ENCODE data around the gene LILRB5. TPM values are rescaled to one million over a fixed set of nuclear protein-coding genes. Genes with fewer than 3 reads are reported as not detected.

LILRB5 gene
- total RNA-seq, 1 donor from 2014 or later = not detected

GRCh38 chr19:54211235-54211634, 45.8 kb downstream of the LILRB5 start:
- Mint-ChIP-seq H3K27me3 (ENCODE audit: insufficient read depth, low read depth) (peaks cover 6% of the 10 kb centered on the region), H3K4me3 (no peak overlapping the region), H3K27ac (no peak overlapping the region), H3K4me1 (peaks cover 18% of the 10 kb centered on the region), H3K36me3 (peaks cover 18% of the 10 kb centered on the region), H3K9me3 (no peaks in the 10 kb centered on the region)
- Histone ChIP-seq H3K4me1 (no peaks in the 10 kb centered on the region), H2AFZ (replicated peaks) (no peak overlapping the region), H3K27ac (no peak overlapping the region), H3K27me3 (no peaks in the 10 kb centered on the region), H4K20me1 (ENCODE audit: low read depth) (peaks cover 42% of the 10 kb centered on the region), H3K4me2 (no peak overlapping the region), H3K4me3 (no peak overlapping the region), H3K9ac (no peak overlapping the region), H3K9me3 (ENCODE audit: low read depth) (no peaks in the 10 kb centered on the region), H3F3A (ENCODE audit: low read depth) (peaks cover 15% of the 10 kb centered on the region), H3K79me2 (ENCODE audit: low read depth) (peaks cover 8% of the 10 kb centered on the region), H3K36me3 (no peaks in the 10 kb centered on the region)
- no peak for DNase-seq (ENCODE audit: low spot score)
- TF ChIP-seq EZH2 (IDR thresholded peaks at IDR 0.05) = no peak
- TF ChIP-seq EZH2phosphoT487 (IDR thresholded peaks at IDR 0.05) = no peak
- no peak for TF ChIP-seq CTCF (IDR thresholded peaks at IDR 0.05)

DNA sequence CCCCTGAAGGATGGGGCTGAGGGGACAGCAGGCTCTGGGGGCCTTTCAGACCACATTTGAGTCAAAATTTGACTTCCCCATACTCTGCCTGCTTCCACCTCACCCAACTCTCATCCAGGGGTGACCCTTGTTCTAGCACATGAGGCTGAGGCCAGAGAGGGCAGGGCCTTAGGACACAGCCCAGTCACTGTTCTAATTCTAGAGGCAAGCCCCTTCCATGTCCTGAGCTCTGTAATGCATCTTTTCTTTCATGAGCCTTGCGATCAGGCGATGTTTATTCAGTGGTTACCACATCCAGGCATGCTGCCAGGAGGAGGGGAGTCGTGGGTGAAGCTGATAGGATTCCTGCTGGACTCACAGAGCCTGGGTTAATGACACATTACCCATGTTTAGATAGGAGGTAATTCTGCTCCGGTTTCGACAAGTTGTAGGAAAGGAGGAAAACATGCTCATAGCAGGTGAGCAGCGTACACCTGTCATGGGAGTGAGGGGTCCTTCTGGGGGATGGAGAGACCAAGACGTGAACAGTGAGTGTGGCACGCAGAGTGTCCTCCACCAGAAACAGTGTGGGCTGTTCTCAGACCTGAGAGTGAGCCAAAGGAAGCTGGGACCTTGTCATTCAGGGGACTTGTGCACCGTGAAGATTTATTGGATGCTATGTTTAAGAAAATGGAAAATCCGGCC, 47.1 kb downstream of the LILRB5 start:
- H4K20me1 ChIP-seq (ENCODE audit: low read depth) = peaks cover 55% of the 10 kb centered on the region
- Mint-ChIP-seq H3K9me3 (no peaks in the 10 kb centered on the region), H3K36me3 (peaks cover 23% of the 10 kb centered on the region)

GRCh38 chr19:54209058-54209810, 47.8 kb downstream of the LILRB5 start:
- Histone ChIP-seq H3K36me3 (no peaks in the 10 kb centered on the region), H3K27ac (peak overlapping the region; percentile 53), H4K20me1 (ENCODE audit: low read depth) (peaks cover 62% of the 10 kb centered on the region), H3K4me1 (peaks cover 6% of the 10 kb centered on the region), H3K79me2 (ENCODE audit: low read depth) (peaks cover 28% of the 10 kb centered on the region), H3K4me2 (no peak overlapping the region), H3K4me3 (no peak overlapping the region), H3K9me3 (ENCODE audit: low read depth) (no peaks in the 10 kb centered on the region), H3K27me3 (no peaks in the 10 kb centered on the region), H3F3A (ENCODE audit: low read depth) (peaks cover 34% of the 10 kb centered on the region), H2AFZ (replicated peaks) (no peak overlapping the region), H3K9ac (no peak overlapping the region)
- H3K4me3 Mint-ChIP-seq = no peak overlapping the region
- no peak for DNase-seq (ENCODE audit: low spot score)
- peaks cover 26% of the 10 kb centered on the region for H3K36me3 Mint-ChIP-seq
- peaks cover 4% of the 10 kb centered on the region for H3K27me3 Mint-ChIP-seq (ENCODE audit: insufficient read depth, low read depth)
- H3K4me1 Mint-ChIP-seq = peaks cover 21% of the 10 kb centered on the region
- no peaks in the 10 kb centered on the region for H3K9me3 Mint-ChIP-seq
- H3K27ac Mint-ChIP-seq = peak overlapping the region; percentile 57
- TF ChIP-seq EZH2 (IDR thresholded peaks at IDR 0.05) = no peak
- TF ChIP-seq EZH2phosphoT487 (IDR thresholded peaks at IDR 0.05) = no peak
- no peak for TF ChIP-seq CTCF (IDR thresholded peaks at IDR 0.05)

More for the DNA sequence above, 47.1 kb downstream of the LILRB5 start:
- Histone ChIP-seq H3K9ac (no peak overlapping the region), H3K4me3 (no peak overlapping the region), H3K9me3 (ENCODE audit: low read depth) (no peaks in the 10 kb centered on the region), H2AFZ (replicated peaks) (no peak overlapping the region), H3K4me1 (no peaks in the 10 kb centered on the region), H3K36me3 (no peaks in the 10 kb centered on the region), H3F3A (ENCODE audit: low read depth) (peaks cover 27% of the 10 kb centered on the region), H3K79me2 (ENCODE audit: low read depth) (peaks cover 20% of the 10 kb centered on the region), H3K27ac (peak overlapping the region; percentile 53), H3K4me2 (no peak overlapping the region), H3K27me3 (no peaks in the 10 kb centered on the region)
- no peak for TF ChIP-seq EZH2 (IDR thresholded peaks at IDR 0.05)
- no peak for TF ChIP-seq CTCF (IDR thresholded peaks at IDR 0.05)
- no peak for TF ChIP-seq EZH2phosphoT487 (IDR thresholded peaks at IDR 0.05)
- DNase-seq (ENCODE audit: low spot score) = no peak
- H3K4me3 Mint-ChIP-seq = no peak overlapping the region
- peak overlapping the region; percentile 76 for H3K27ac Mint-ChIP-seq
- H3K27me3 Mint-ChIP-seq (ENCODE audit: insufficient read depth, low read depth) = peaks cover 4% of the 10 kb centered on the region
- peaks cover 19% of the 10 kb centered on the region for H3K4me1 Mint-ChIP-seq
